Stimulated activated effector memory CD8-positive, alpha-beta T cell treated with anti-CD3 and anti-CD28 coated beads, Interleukin-12 subunit alpha, Interleukin-12 subunit beta, amount 100 ng/mL, for 72 hours (primary cell): Measurements from ENCODE around the gene CD300H.
A peak's percentile ranks its signal among the peaks of the same experiment; 100 is the strongest.

Experiments used
- ATAC-seq: fragments of 150-1000 bp; cut with Tn5 transposase; 2 replicates; pipeline ENCODE4 v1.10.0; 2021
- DNase-seq, 2 donors: peaks; one replicate each; pipeline ENCODE4 v3.0.0; 2021 to 2022; ENCODE audit warnings: low spot score in 2 of 2
- H3K27ac Mint-ChIP-seq: one replicate; pipeline ENCODE4 v1.8.0; 2022; ENCODE audit warnings: mild to moderate bottlenecking, mixed read lengths
- H3K36me3 Mint-ChIP-seq: one replicate; pipeline ENCODE4 v1.8.0; 2022; ENCODE audit warnings: mild to moderate bottlenecking, mixed read lengths
- H3K4me1 Mint-ChIP-seq: one replicate; pipeline ENCODE4 v1.8.0; 2022; ENCODE audit warnings: mixed read lengths
- H3K4me3 Mint-ChIP-seq: one replicate; pipeline ENCODE4 v1.8.0; 2022; ENCODE audit warnings: mild to moderate bottlenecking, mixed read lengths
- H3K9me3 Mint-ChIP-seq: one replicate; pipeline ENCODE4 v1.8.0; 2022; ENCODE audit warnings: mixed read lengths

CD300H gene

GRCh38 chr17:74567397-74567796 lies at the start of gene CD300H:
Gene CD300H (minus strand): TSS chr17:74567509.
- peaks cover 18% of the 10 kb centered on the region for H3K4me1 Mint-ChIP-seq
- H3K27ac Mint-ChIP-seq: no peak within 1 kb of the TSS
- H3K36me3 Mint-ChIP-seq: no peaks in the 10 kb centered on the region
- H3K4me3 Mint-ChIP-seq: no peak within 1 kb of the TSS
- no peaks in the 10 kb centered on the region for H3K9me3 Mint-ChIP-seq
- ATAC-seq (no peak), DNase-seq (no peak)

GRCh38 chr17:74616696-74617095 lies 49.4 kb upstream of the CD300H start:
- Mint-ChIP-seq H3K9me3 (no peaks in the 10 kb centered on the region), H3K27ac (no peak overlapping the region), H3K4me3 (no peak overlapping the region), H3K4me1 (peaks cover 15% of the 10 kb centered on the region), H3K36me3 (no peaks in the 10 kb centered on the region)
- DNase-seq: no peak
- no peak for ATAC-seq

GRCh38 chr17:74612046-74612445 lies 44.7 kb upstream of the CD300H start:
- no peak for DNase-seq
- ATAC-seq: no peak
- H3K9me3 Mint-ChIP-seq: no peaks in the 10 kb centered on the region
- H3K4me1 Mint-ChIP-seq: peaks cover 15% of the 10 kb centered on the region
- no peaks in the 10 kb centered on the region for H3K36me3 Mint-ChIP-seq
- H3K4me3 Mint-ChIP-seq: no peak overlapping the region
- peak overlapping the region; percentile 32 for H3K27ac Mint-ChIP-seq

GRCh38 chr17:74610108-74610507 lies 42.8 kb upstream of the CD300H start:
- DNase-seq (no peak), ATAC-seq (no peak)
- Mint-ChIP-seq H3K36me3 (no peaks in the 10 kb centered on the region), H3K9me3 (no peaks in the 10 kb centered on the region), H3K4me3 (no peak overlapping the region), H3K4me1 (peaks cover 15% of the 10 kb centered on the region), H3K27ac (no peak overlapping the region)

GRCh38 chr17:74608511-74608910 lies 41.2 kb upstream of the CD300H start:
- no peaks in the 10 kb centered on the region for H3K9me3 Mint-ChIP-seq
- no peak overlapping the region for H3K4me3 Mint-ChIP-seq
- H3K36me3 Mint-ChIP-seq: no peaks in the 10 kb centered on the region
- no peak for ATAC-seq
- peaks cover 15% of the 10 kb centered on the region for H3K4me1 Mint-ChIP-seq
- H3K27ac Mint-ChIP-seq: no peak overlapping the region
- DNase-seq: no peak

GRCh38 chr17:74607221-74607620 lies 39.9 kb upstream of the CD300H start:
- Mint-ChIP-seq H3K4me1 (peaks cover 8% of the 10 kb centered on the region), H3K36me3 (no peaks in the 10 kb centered on the region), H3K4me3 (no peak overlapping the region), H3K9me3 (no peaks in the 10 kb centered on the region), H3K27ac (no peak overlapping the region)
- DNase-seq (no peak), ATAC-seq (no peak)

GRCh38 chr17:74606050-74606449 lies 38.7 kb upstream of the CD300H start:
- DNase-seq: no peak
- Mint-ChIP-seq H3K27ac (no peak overlapping the region), H3K9me3 (no peaks in the 10 kb centered on the region), H3K36me3 (no peaks in the 10 kb centered on the region), H3K4me3 (no peak overlapping the region), H3K4me1 (peaks cover 6% of the 10 kb centered on the region)
- no peak for ATAC-seq

GRCh38 chr17:74605361-74605760 lies 38.1 kb upstream of the CD300H start:
- no peaks in the 10 kb centered on the region for H3K9me3 Mint-ChIP-seq
- ATAC-seq: no peak
- no peaks in the 10 kb centered on the region for H3K36me3 Mint-ChIP-seq
- no peak overlapping the region for H3K4me3 Mint-ChIP-seq
- no peak for DNase-seq
- no peak overlapping the region for H3K27ac Mint-ChIP-seq
- peaks cover 6% of the 10 kb centered on the region for H3K4me1 Mint-ChIP-seq

- no peaks in the 10 kb centered on the region for H3K9me3 Mint-ChIP-seq
- H3K27ac Mint-ChIP-seq: no peak overlapping the region
- ATAC-seq: no peak
- peaks cover 6% of the 10 kb centered on the region for H3K4me1 Mint-ChIP-seq
- no peak overlapping the region for H3K4me3 Mint-ChIP-seq
- no peaks in the 10 kb centered on the region for H3K36me3 Mint-ChIP-seq
- no peak for DNase-seq
These were observed 37.5 kb upstream of the CD300H start for GRCh38 chr17:74604761-74605160.

GRCh38 chr17:74604200-74604599 lies 36.9 kb upstream of the CD300H start:
- no peak overlapping the region for H3K27ac Mint-ChIP-seq
- no peaks in the 10 kb centered on the region for H3K36me3 Mint-ChIP-seq
- DNase-seq: no peak

GRCh38 chr17:74603746-74604145 lies 36.4 kb upstream of the CD300H start:
- Mint-ChIP-seq H3K36me3 (no peaks in the 10 kb centered on the region), H3K4me3 (no peak overlapping the region), H3K27ac (no peak overlapping the region), H3K9me3 (no peaks in the 10 kb centered on the region), H3K4me1 (peaks cover 9% of the 10 kb centered on the region)
- ATAC-seq: no peak
- no peak for DNase-seq

More at GRCh38 chr17:74604200-74604599, 36.9 kb upstream of the CD300H start:
- H3K4me1 Mint-ChIP-seq: peaks cover 6% of the 10 kb centered on the region
- ATAC-seq: no peak
- H3K9me3 Mint-ChIP-seq: no peaks in the 10 kb centered on the region
- no peak overlapping the region for H3K4me3 Mint-ChIP-seq

- Mint-ChIP-seq H3K4me3 (no peak overlapping the region), H3K27ac (no peak overlapping the region), H3K4me1 (peaks cover 14% of the 10 kb centered on the region), H3K9me3 (no peaks in the 10 kb centered on the region), H3K36me3 (no peaks in the 10 kb centered on the region)
- ATAC-seq (no peak), DNase-seq (no peak)
These were observed 35.8 kb upstream of the CD300H start for GRCh38 chr17:74603037-74603635.

GRCh38 chr17:74601944-74602572 lies 34.7 kb upstream of the CD300H start:
- Mint-ChIP-seq H3K9me3 (no peaks in the 10 kb centered on the region), H3K36me3 (no peaks in the 10 kb centered on the region), H3K4me3 (no peak overlapping the region), H3K27ac (no peak overlapping the region), H3K4me1 (peaks cover 14% of the 10 kb centered on the region)
- ATAC-seq: peak; percentile 32
- peak in 1 of 2 donors; percentile 62 for DNase-seq

GRCh38 chr17:74599448-74599939 lies 32.2 kb upstream of the CD300H start:
- Mint-ChIP-seq H3K4me1 (peaks cover 14% of the 10 kb centered on the region), H3K9me3 (no peaks in the 10 kb centered on the region), H3K4me3 (no peak overlapping the region), H3K27ac (no peak overlapping the region), H3K36me3 (no peaks in the 10 kb centered on the region)
- no peak for DNase-seq
- no peak for ATAC-seq

GRCh38 chr17:74599023-74599399 lies 31.7 kb upstream of the CD300H start:
- Mint-ChIP-seq H3K27ac (no peak overlapping the region), H3K36me3 (no peaks in the 10 kb centered on the region), H3K4me1 (peaks cover 14% of the 10 kb centered on the region), H3K4me3 (no peak overlapping the region), H3K9me3 (no peaks in the 10 kb centered on the region)
- no peak for DNase-seq
- no peak for ATAC-seq

- Mint-ChIP-seq H3K4me3 (no peak overlapping the region), H3K9me3 (no peaks in the 10 kb centered on the region), H3K4me1 (peaks cover 14% of the 10 kb centered on the region), H3K36me3 (no peaks in the 10 kb centered on the region), H3K27ac (no peak overlapping the region)
- ATAC-seq: no peak
- no peak for DNase-seq
These were observed 31.2 kb upstream of the CD300H start for GRCh38 chr17:74598346-74599022.
